Peyer's patch (tissue), 4 donors: Measurements from ENCODE around the gene AGBL4. TPM values are rescaled to one million over a fixed set of nuclear protein-coding genes. Genes with fewer than 3 reads are reported as not detected.

Source experiments
- DNase-seq, 3 donors: peaks; one replicate each; pipeline ENCODE4 v3.0.0-alpha.2; 2017 to 2019
- H3K27ac ChIP-seq, 4 donors: fragments of 200-600 bp; sonication (generic); one replicate each; pipeline ENCODE4 v1.5.1; 2016 to 2019
- H3K27me3 ChIP-seq, 2 donors: fragments of 200-600 bp; sonication (generic); one replicate each; pipeline ENCODE4 v1.5.1; 2019
- H3K36me3 ChIP-seq, 3 donors: fragments of 200-600 bp; sonication (generic); one replicate each; pipeline ENCODE4 v1.5.1; 2016 to 2019
- H3K4me1 ChIP-seq, 4 donors: fragments of 200-600 bp; sonication (generic); one replicate each; pipeline ENCODE4 v1.5.1; 2016 to 2019
- H3K4me3 ChIP-seq, 4 donors: fragments of 200-600 bp; sonication (generic); 1 replicate in 3 of 4; 2 replicates in 1 of 4; pipeline ENCODE4 v1.5.1; 2016 to 2019; ENCODE audit warnings: mild to moderate bottlenecking in 1 of 4
- H3K9me3 ChIP-seq, 4 donors: fragments of 200-600 bp; sonication (generic); one replicate each; pipeline ENCODE4 v1.5.1; 2016 to 2019; ENCODE audit warnings: mild to moderate bottlenecking in 1 of 4
- CTCF ChIP-seq, 6 experiments: fragments of 450-650 bp in 4 of 6; fragments of 200-600 bp in 2 of 6; sonication (generic) in 1 of 6; IDR thresholded peaks; one replicate each; pipeline ENCODE4 v1.5.1; 2017 to 2019; ENCODE audit warnings: antibody characterized with exemption in 6 of 6, mild to moderate bottlenecking in 3 of 6, moderate library complexity in 1 of 6
- POLR2A ChIP-seq, 2 donors: fragments of 450-650 bp; IDR thresholded peaks; one replicate each; pipeline ENCODE4 v1.5.1; 2017; ENCODE audit warnings: antibody characterized with exemption in 2 of 2, mild to moderate bottlenecking in 2 of 2, moderate library complexity in 2 of 2
- total RNA-seq, 4 donors: library from RNA; depleted of rRNA; stranded (reverse); fragments of >200 nt; gene quantifications; one replicate each; pipeline ENCODE4 v1.1.0, GENCODE V29; 2016

AGBL4 gene
- total RNA-seq, 4 donors from 2014 or later: 2.5 TPM; not detected in 3

DNA sequence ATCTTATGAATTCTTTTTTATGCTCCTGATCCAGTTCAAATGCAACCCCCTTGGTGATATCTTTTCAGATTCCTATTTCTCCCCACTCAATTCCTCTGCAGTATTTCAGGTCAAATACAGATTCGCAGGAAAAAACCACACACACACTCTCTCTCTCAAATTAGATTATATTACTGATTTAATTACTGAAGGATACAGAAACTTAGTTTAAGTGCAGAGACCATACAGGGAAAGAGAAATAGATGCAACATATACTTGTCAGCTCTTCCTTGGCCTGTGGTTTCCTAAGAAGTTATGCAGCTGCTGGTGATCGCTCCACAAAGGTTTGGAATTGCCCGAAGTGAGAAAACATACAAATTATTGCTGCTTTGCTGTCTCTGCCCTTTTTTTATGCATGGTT lies 400.9 kb downstream of the AGBL4 start:
- no peaks in the 10 kb centered on the region for H3K36me3 ChIP-seq
- no peaks in the 10 kb centered on the region for H3K27me3 ChIP-seq
- H3K9me3 ChIP-seq: no peaks in the 10 kb centered on the region
- DNase-seq: no peak
- TF ChIP-seq POLR2A (IDR thresholded peaks at IDR 0.05) (no peak), CTCF (IDR thresholded peaks at IDR 0.05) (no peak)
- no peaks in the 10 kb centered on the region for H3K4me1 ChIP-seq
- H3K4me3 ChIP-seq: no peak overlapping the region
- H3K27ac ChIP-seq: no peak overlapping the region

DNA sequence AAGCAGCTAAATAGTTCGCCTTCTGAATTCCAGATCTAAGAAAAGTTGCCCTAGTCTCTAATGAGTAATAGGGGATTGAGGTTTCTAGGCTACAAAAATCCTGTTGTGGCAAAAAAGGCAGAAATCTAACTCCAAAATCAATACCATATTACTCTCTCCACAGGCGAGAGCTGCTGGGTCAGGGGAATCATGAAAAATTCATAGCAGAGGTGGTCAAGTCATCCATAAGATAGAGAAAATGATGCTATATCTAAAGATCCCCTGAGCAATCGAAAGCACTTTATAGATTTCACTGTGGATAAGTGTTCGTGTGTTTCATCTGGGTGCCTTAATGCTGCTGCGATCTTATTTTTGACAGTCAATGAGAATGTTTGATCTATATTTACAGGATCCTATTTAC lies 417.7 kb downstream of the AGBL4 start:
- no peak for TF ChIP-seq POLR2A (IDR thresholded peaks at IDR 0.05)
- no peak for TF ChIP-seq CTCF (IDR thresholded peaks at IDR 0.05)
- Histone ChIP-seq H3K36me3 (no peaks in the 10 kb centered on the region), H3K27ac (no peak overlapping the region), H3K9me3 (peaks cover 0 to 2% (median 0%) of the 10 kb centered on the region in 4 donors), H3K4me3 (no peak overlapping the region), H3K4me1 (no peaks in the 10 kb centered on the region), H3K27me3 (no peaks in the 10 kb centered on the region)
- no peak for DNase-seq

DNA sequence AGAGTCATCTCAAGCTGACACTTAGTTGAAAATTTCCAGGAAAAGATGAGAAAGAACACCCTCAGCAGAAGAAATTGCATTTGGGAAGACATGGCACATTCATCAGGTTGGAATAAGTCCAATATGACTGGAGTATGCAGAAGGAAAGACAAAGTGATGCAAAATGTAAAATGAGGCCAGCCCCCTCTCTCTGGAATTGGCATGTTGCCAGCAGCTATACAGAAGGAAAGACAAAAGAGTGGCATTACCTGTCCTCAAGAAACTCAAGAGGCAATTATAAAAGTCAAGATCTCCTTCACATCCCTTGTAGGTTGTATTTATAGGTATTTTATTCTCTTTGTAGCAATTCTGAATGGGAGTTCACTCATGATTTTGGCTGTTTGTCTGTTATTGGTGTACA lies 426.3 kb downstream of the AGBL4 start:
- no peaks in the 10 kb centered on the region for H3K4me1 ChIP-seq
- H3K36me3 ChIP-seq: no peaks in the 10 kb centered on the region
- peaks cover 0 to 5% (median 0%) of the 10 kb centered on the region in 4 donors for H3K9me3 ChIP-seq
- H3K27ac ChIP-seq: no peak overlapping the region
- TF ChIP-seq CTCF (IDR thresholded peaks at IDR 0.05) (no peak), POLR2A (IDR thresholded peaks at IDR 0.05) (no peak)
- no peak overlapping the region for H3K4me3 ChIP-seq
- no peaks in the 10 kb centered on the region for H3K27me3 ChIP-seq
- no peak for DNase-seq

DNA sequence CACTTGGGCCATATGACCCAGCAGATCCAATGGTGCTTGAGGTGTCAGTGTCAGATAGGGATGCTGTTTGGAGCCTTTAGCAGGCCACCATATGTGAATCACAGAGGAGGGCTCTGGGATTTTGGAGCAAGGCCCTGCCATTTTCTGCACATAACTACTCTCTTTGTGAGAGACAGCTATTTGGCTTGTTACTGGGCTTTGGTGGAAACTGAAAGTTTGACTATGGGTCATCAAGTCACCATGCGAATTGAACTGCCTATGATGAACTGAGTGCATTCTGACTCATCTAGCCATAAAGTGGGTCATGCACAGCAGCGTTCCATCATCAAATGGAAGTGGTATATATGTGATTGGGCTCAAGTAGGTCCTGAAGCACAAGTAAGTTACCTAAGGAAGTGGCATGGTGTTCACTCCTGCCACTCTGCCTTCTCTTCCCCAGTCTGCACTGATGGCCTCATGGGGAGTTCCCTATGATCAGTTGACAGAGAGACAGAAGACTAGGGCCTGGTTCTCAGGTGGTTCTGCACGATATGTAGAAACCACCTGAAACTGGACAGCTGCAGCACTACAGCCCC lies 447.3 kb downstream of the AGBL4 start:
- TF ChIP-seq CTCF (IDR thresholded peaks at IDR 0.05): no peak
- no peak for TF ChIP-seq POLR2A (IDR thresholded peaks at IDR 0.05)
- no peak for DNase-seq
- no peak overlapping the region for H3K27ac ChIP-seq
- H3K4me1 ChIP-seq: no peaks in the 10 kb centered on the region
- H3K9me3 ChIP-seq: no peaks in the 10 kb centered on the region
- H3K4me3 ChIP-seq: no peak overlapping the region
- no peaks in the 10 kb centered on the region for H3K27me3 ChIP-seq
- H3K36me3 ChIP-seq: no peaks in the 10 kb centered on the region

GRCh38 chr1:49556676-49557234 lies 467.0 kb downstream of the AGBL4 start:
- no peaks in the 10 kb centered on the region for H3K4me1 ChIP-seq
- no peak overlapping the region for H3K27ac ChIP-seq
- H3K4me3 ChIP-seq: no peak overlapping the region
- no peak for DNase-seq
- H3K27me3 ChIP-seq: no peaks in the 10 kb centered on the region
- no peaks in the 10 kb centered on the region for H3K9me3 ChIP-seq
- no peaks in the 10 kb centered on the region for H3K36me3 ChIP-seq
- TF ChIP-seq CTCF (IDR thresholded peaks at IDR 0.05): no peak
- no peak for TF ChIP-seq POLR2A (IDR thresholded peaks at IDR 0.05)
